ENCODE data around the gene TRIM38.
"Not testable (repeated sequence)": the region's sequence is repeated elsewhere in the genome, so short reads cannot be mapped to it uniquely, and the experiment has no call there.

Gene TRIM38

GRCh38 chr6:25995507-25995906 is 32.9 kb downstream of the TRIM38 start:
- Histone ChIP-seq H3K27me3 (no peaks in the 10 kb centered on the region), H3K36me3 (peaks cover 12 to 28% (median 13%) of the 10 kb centered on the region in 3 donors), H3K4me3 (no peak overlapping the region), H3K4me1 (peaks cover 0 to 15% (median 8%) of the 10 kb centered on the region in 4 donors), H3K27ac (no peak overlapping the region), H3K9me3 (no peaks in the 10 kb centered on the region)
- TF ChIP-seq CTCF (IDR thresholded peaks at IDR 0.05), result no peak
- DNase-seq, result no peak
- intact Hi-C loops (cut with DNase I; ENCODE audit: low total_unique reads), result loop anchor here (10.0 kb wide), 1 partner anchor 211 kb away; no protein-coding TSS in a partner anchor

GRCh38 chr6:25997921-25998320 is 35.3 kb downstream of the TRIM38 start:
- intact Hi-C loops (cut with DNase I; ENCODE audit: low total_unique reads), result loop anchor here (10.0 kb wide), 1 partner anchor 213 kb away; no protein-coding TSS in a partner anchor

GRCh38 chr6:25998379-25998778 is 35.8 kb downstream of the TRIM38 start:
- H3K27me3 ChIP-seq, result no peaks in the 10 kb centered on the region
- DNase-seq, result no peak
- H3K36me3 ChIP-seq, result peaks cover 13 to 43% (median 18%) of the 10 kb centered on the region in 3 donors
- peaks cover 0 to 13% (median 4%) of the 10 kb centered on the region in 4 donors for H3K4me1 ChIP-seq
- no peak overlapping the region for H3K27ac ChIP-seq
- no peaks in the 10 kb centered on the region for H3K9me3 ChIP-seq
- H3K4me3 ChIP-seq, result no peak overlapping the region
- no peak for TF ChIP-seq CTCF (IDR thresholded peaks at IDR 0.05)
- intact Hi-C loops (cut with DNase I; ENCODE audit: low total_unique reads), result loop anchor here (10.0 kb wide), 1 partner anchor 214 kb away; no protein-coding TSS in a partner anchor

More at GRCh38 chr6:25997921-25998320, 35.3 kb downstream of the TRIM38 start:
- Histone ChIP-seq H3K36me3 (peaks cover 13 to 43% (median 18%) of the 10 kb centered on the region in 3 donors), H3K27ac (no peak overlapping the region), H3K9me3 (no peaks in the 10 kb centered on the region), H3K4me3 (no peak overlapping the region), H3K27me3 (no peaks in the 10 kb centered on the region), H3K4me1 (peaks cover 0 to 15% (median 5%) of the 10 kb centered on the region in 4 donors)
- no peak for TF ChIP-seq CTCF (IDR thresholded peaks at IDR 0.05)
- DNase-seq, result no peak

GRCh38 chr6:25999225-25999624 is 36.6 kb downstream of the TRIM38 start:
- not testable (repeated sequence) for DNase-seq, H3K27ac ChIP-seq, H3K9me3 ChIP-seq, H3K27me3 ChIP-seq, H3K4me1 ChIP-seq, H3K4me3 ChIP-seq
- peaks cover 13 to 43% (median 18%) of the 10 kb centered on the region in 3 donors for H3K36me3 ChIP-seq
- intact Hi-C loops (cut with DNase I; ENCODE audit: low total_unique reads), result loop anchor here (10.0 kb wide), 1 partner anchor 214 kb away; no protein-coding TSS in a partner anchor

- no peak overlapping the region for H3K27ac ChIP-seq
- peaks cover 13 to 44% (median 18%) of the 10 kb centered on the region in 3 donors for H3K36me3 ChIP-seq
- intact Hi-C loops (cut with DNase I; ENCODE audit: low total_unique reads), result no loop called here
- no peak for DNase-seq
- no peak overlapping the region for H3K4me3 ChIP-seq
- H3K9me3 ChIP-seq, result no peaks in the 10 kb centered on the region
- no peaks in the 10 kb centered on the region for H3K4me1 ChIP-seq
- H3K27me3 ChIP-seq, result no peaks in the 10 kb centered on the region
- no peak for TF ChIP-seq CTCF (IDR thresholded peaks at IDR 0.05)
These were observed 38.0 kb downstream of the TRIM38 start for GRCh38 chr6:26000366-26001144.

- no peaks in the 10 kb centered on the region for H3K27me3 ChIP-seq
- H3K4me1 ChIP-seq, result peaks cover 0 to 3% (median 0%) of the 10 kb centered on the region in 4 donors
- intact Hi-C loops (cut with DNase I; ENCODE audit: low total_unique reads), result no loop called here
These were observed 40.6 kb downstream of the TRIM38 start for GRCh38 chr6:26003102-26003694.

More at GRCh38 chr6:26003102-26003694, 40.6 kb downstream of the TRIM38 start:
- peak; percentile 72 to 77 for TF ChIP-seq CTCF (IDR thresholded peaks at IDR 0.05)
- Histone ChIP-seq H3K9me3 (no peaks in the 10 kb centered on the region), H3K27ac (no peak overlapping the region), H3K4me3 (no peak overlapping the region), H3K36me3 (peaks cover 9 to 43% (median 13%) of the 10 kb centered on the region in 3 donors)
- DNase-seq, result peak; percentile 73 to 77
